ENCODE data around the gene CELA1.

DNA sequence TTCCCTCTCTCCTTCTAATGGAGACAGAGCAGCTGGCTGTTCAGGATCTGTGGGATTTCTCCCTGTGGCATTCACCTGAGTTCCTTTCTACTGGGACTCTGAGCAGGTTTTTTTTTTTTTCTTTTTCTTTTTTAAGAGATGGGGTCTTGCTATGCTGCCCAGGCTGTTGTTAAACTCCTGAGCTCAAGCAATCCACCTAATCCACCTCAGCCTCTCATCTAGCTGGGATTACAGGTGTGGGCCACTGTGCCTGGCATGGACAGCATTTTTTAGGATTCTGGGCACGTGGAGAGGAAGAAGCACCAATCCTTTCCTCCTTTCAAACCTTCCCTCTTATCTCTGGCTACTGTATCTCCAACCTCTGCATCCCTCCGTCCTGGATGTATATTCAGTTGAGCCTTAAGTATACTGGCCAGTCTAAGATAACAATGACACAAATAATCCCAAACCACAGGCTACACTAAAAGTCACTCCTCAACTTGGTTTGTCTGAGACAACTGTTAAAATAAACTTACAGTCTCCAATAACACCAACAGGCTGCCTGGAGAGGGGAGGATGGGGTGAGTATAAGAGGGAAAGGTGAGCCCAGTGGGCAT lies 16.4 kb upstream of the CELA1 start:
- no peak for TF ChIP-seq POLR2AphosphoS5 (IDR thresholded peaks at IDR 0.05)
- no peak for TF ChIP-seq POLR2A (IDR thresholded peaks at IDR 0.05)
